ENCODE data around the gene LEF1.
A peak's percentile ranks its signal among the peaks of the same experiment; 100 is the strongest.

The LEF1 gene

GRCh38 chr4:108142870-108143269 lies 25.9 kb downstream of the LEF1 start:
- TF ChIP-seq, protein P1, sequence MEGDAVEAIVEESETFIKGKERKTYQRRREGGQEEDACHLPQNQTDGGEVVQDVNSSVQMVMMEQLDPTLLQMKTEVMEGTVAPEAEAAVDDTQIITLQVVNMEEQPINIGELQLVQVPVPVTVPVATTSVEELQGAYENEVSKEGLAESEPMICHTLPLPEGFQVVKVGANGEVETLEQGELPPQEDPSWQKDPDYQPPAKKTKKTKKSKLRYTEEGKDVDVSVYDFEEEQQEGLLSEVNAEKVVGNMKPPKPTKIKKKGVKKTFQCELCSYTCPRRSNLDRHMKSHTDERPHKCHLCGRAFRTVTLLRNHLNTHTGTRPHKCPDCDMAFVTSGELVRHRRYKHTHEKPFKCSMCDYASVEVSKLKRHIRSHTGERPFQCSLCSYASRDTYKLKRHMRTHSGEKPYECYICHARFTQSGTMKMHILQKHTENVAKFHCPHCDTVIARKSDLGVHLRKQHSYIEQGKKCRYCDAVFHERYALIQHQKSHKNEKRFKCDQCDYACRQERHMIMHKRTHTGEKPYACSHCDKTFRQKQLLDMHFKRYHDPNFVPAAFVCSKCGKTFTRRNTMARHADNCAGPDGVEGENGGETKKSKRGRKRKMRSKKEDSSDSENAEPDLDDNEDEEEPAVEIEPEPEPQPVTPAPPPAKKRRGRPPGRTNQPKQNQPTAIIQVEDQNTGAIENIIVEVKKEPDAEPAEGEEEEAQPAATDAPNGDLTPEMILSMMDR (IDR thresholded peaks at IDR 0.05; ENCODE audit: low read depth, low read length): no peak
- no peak overlapping the region for H3K4me3 ChIP-seq (replicated peaks in 1 of 2; ENCODE audit: low read depth in 2 of 2, low read length in 2 of 2)
- no peak for DNase-seq (ENCODE audit: low read depth in 2 of 2)

DNA sequence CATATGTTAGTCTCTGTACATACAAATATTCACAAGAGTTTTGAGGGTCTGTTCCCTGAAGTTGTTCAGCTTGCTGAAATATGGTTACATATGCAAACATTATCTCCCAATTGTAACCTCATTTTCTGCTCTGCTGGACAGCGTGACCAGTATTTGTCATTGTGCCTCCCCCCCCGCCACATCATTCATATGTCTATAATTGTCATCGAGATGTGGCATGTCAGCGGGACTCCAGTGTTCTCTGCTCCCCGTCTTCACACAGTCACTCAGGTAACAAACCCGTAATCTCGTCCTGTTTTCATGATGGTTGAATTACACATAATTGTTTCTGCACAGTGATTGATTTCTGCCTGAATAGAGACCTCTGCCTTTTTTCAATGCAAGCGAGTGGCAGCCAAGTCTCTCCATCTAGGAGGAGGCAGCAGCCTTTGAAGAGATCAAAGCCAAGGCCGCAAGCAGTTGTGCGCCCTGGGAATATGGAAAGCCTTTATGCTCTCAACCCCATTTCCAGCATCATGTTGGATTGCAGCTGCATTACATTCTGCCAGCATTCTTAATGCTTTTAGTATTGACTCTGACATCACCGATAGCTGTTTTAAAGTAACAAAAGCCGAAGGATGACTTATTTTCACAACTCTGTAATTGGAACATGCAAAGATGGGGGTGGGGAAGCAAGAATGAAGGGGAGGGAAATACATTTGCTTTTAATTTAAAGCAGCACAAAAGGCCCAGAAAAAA lies 27.4 kb downstream of the LEF1 start:
- TF ChIP-seq, protein P1 (IDR thresholded peaks at IDR 0.05; ENCODE audit: low read depth, low read length): no peak
- H3K4me3 ChIP-seq (replicated peaks in 1 of 2; ENCODE audit: low read depth in 2 of 2, low read length in 2 of 2): no peak overlapping the region
- DNase-seq (ENCODE audit: low read depth in 2 of 2): no peak

- no peak overlapping the region for H3K4me3 ChIP-seq (replicated peaks in 1 of 2; ENCODE audit: low read depth in 2 of 2, low read length in 2 of 2)
- TF ChIP-seq, protein P1 (IDR thresholded peaks at IDR 0.05; ENCODE audit: low read depth, low read length): no peak
- no peak for DNase-seq (ENCODE audit: low read depth in 2 of 2)
Observed at GRCh38 chr4:108140328-108140727, 28.4 kb downstream of the LEF1 start.

GRCh38 chr4:108139089-108139488 lies 29.6 kb downstream of the LEF1 start:
- DNase-seq (ENCODE audit: low read depth in 2 of 2): no peak
- H3K4me3 ChIP-seq (replicated peaks in 1 of 2; ENCODE audit: low read depth in 2 of 2, low read length in 2 of 2): no peak overlapping the region
- TF ChIP-seq, protein P1 (IDR thresholded peaks at IDR 0.05; ENCODE audit: low read depth, low read length): no peak

- no peak for DNase-seq (ENCODE audit: low read depth in 2 of 2)
- H3K4me3 ChIP-seq (replicated peaks in 1 of 2; ENCODE audit: low read depth in 2 of 2, low read length in 2 of 2): no peak overlapping the region
- TF ChIP-seq, protein P1 (IDR thresholded peaks at IDR 0.05; ENCODE audit: low read depth, low read length): no peak
Observed at GRCh38 chr4:108135549-108136209, 33.1 kb downstream of the LEF1 start.

DNA sequence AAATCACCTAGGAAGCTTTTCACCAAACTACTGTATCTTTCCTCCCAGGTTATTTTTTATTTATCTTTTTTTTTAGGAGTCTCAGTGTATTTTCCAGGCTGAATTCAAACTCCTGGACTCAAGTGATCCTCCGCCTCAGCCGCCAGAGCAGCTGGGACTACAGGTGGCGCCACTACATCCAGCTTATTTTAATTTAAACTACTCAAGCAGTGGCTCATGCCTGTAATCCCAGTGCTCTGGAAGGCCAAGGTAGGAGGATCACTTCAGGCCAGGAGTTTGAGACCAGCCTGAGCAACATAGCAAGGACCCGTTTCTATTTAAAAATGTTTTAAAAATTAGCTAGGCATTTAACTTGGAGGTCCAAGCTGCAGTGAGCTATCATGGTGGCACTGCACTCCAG lies 37.8 kb downstream of the LEF1 start:
- H3K4me3 ChIP-seq (replicated peaks in 1 of 2; ENCODE audit: low read depth in 2 of 2, low read length in 2 of 2): no peak overlapping the region
- TF ChIP-seq, protein P1 (IDR thresholded peaks at IDR 0.05; ENCODE audit: low read depth, low read length): no peak
- peak in 1 of 2 donors; percentile 1 for DNase-seq (ENCODE audit: low read depth in 2 of 2)

Data from cardiac fibroblast (primary cell).